Subcutaneous adipose tissue (tissue), 4 donors: ENCODE measurements around the gene CAMTA1. TPM values are rescaled to one million over a fixed set of nuclear protein-coding genes. Genes with fewer than 3 reads are reported as not detected.

ENCODE experiments used
- total RNA-seq, 4 donors: library from RNA; depleted of rRNA; stranded (reverse); fragments of >200 nt; gene quantifications; one replicate each; pipeline ENCODE4 v1.1.0, GENCODE V29; 2016
- TF ChIP-seq, protein P1 (sequence below): fragments of 450-650 bp; IDR thresholded peaks from one replicate; pipeline ENCODE4 v1.5.1; 2016; ENCODE audit warnings: low read depth, mild to moderate bottlenecking, control low read depth, antibody characterized with exemption, moderate library complexity

The CAMTA1 gene
- total RNA-seq, 4 donors from 2014 or later = 58.6 to 82.5 (median 78.0) TPM

- TF ChIP-seq, protein P1, sequence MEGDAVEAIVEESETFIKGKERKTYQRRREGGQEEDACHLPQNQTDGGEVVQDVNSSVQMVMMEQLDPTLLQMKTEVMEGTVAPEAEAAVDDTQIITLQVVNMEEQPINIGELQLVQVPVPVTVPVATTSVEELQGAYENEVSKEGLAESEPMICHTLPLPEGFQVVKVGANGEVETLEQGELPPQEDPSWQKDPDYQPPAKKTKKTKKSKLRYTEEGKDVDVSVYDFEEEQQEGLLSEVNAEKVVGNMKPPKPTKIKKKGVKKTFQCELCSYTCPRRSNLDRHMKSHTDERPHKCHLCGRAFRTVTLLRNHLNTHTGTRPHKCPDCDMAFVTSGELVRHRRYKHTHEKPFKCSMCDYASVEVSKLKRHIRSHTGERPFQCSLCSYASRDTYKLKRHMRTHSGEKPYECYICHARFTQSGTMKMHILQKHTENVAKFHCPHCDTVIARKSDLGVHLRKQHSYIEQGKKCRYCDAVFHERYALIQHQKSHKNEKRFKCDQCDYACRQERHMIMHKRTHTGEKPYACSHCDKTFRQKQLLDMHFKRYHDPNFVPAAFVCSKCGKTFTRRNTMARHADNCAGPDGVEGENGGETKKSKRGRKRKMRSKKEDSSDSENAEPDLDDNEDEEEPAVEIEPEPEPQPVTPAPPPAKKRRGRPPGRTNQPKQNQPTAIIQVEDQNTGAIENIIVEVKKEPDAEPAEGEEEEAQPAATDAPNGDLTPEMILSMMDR = no peak
Measured at GRCh38 chr1:6848816-6849215, 63.6 kb downstream of the CAMTA1 start.

GRCh38 chr1:6850537-6850936 is 65.3 kb downstream of the CAMTA1 start:
- TF ChIP-seq, protein P1 = no peak

DNA sequence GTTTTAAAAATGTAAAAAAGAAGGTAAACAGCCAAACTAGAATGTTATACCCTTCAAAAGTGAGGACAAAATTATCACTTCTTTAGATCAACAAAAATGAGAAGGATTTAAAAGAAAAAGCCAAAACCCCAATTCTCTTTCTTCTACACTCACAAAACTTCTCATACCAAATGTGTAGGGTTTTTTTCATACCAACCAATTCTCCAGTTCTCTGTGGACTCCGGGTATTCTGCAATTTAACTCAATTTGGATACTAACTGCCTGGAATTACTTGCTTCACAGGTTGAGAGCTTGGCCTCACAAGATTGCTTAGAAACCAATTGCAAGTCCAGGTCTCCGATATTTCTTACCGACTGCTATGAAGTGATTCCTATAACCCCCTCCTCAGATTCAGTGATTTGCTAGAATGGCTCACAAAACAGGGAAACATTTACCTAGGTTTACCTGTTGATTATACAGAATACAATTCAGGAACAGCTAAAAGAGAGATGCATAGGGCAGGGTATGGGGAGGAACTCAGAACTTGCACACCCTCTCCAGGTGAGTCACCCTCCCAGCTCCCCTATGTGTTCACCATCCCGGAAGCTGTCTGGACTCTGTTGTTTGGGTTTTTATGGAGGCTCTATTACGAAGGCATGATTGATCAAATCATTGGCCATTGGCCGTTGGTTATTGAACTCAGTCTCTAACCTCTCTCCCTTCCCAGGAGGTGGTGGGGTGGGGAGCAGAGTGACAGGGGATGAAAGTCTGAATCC is 67.1 kb downstream of the CAMTA1 start:
- TF ChIP-seq, protein P1 = no peak

DNA sequence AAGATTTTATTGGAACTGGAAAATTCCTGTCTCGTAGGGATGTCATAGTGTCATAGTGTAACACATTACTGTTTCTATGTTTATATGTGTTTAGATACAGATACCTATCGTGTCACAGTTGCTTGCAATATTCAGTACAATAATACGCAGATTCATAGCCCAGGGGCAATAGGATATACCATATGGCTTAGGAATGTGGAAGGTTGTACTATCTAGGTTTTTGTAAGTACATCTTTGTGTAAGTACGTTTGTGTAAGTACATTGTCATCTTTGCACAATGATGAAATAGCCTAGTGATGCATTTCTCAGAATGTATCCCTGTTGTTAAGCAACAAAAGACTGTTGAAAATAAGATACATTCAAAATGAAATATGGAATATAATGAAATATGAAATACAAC is 68.9 kb downstream of the CAMTA1 start:
- TF ChIP-seq, protein P1 = no peak

DNA sequence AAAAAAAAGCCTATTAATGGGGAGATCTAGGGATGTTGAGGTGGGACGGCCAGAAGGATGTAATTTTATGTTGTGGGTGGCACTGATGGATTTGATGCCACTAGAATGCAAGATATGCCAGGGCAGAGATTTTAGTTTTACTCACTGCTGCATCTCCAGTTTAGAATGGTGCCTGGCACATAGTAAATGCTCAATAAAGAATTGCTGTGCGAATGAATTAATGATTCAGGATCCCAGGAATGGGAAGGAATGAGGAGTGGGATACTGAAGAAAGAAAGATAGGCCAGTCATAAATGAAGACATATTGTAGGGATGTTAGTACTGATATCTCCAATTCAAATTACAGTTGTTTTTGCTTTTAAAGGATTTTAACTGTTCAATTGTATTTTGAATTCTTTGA is 72.6 kb downstream of the CAMTA1 start:
- TF ChIP-seq, protein P1 = no peak

DNA sequence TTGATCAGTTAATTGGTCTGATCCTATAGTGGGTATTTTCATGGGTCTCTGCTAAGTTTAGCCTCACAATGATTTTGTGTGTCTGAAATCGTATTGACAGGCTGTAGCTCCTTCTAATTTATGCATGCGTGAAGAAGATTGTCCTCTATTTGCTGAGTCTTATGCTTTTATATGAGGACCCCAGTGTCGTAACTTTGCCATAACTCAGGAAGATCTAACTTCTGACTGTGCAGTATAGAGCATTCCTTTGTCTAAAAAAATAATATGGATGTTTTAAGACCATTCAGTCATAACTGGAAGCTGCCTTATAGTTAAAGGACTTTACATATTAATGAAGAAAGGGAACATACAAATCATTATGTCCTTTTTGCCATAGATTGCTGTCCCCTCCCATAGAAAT is 73.3 kb downstream of the CAMTA1 start:
- TF ChIP-seq, protein P1 = no peak

DNA sequence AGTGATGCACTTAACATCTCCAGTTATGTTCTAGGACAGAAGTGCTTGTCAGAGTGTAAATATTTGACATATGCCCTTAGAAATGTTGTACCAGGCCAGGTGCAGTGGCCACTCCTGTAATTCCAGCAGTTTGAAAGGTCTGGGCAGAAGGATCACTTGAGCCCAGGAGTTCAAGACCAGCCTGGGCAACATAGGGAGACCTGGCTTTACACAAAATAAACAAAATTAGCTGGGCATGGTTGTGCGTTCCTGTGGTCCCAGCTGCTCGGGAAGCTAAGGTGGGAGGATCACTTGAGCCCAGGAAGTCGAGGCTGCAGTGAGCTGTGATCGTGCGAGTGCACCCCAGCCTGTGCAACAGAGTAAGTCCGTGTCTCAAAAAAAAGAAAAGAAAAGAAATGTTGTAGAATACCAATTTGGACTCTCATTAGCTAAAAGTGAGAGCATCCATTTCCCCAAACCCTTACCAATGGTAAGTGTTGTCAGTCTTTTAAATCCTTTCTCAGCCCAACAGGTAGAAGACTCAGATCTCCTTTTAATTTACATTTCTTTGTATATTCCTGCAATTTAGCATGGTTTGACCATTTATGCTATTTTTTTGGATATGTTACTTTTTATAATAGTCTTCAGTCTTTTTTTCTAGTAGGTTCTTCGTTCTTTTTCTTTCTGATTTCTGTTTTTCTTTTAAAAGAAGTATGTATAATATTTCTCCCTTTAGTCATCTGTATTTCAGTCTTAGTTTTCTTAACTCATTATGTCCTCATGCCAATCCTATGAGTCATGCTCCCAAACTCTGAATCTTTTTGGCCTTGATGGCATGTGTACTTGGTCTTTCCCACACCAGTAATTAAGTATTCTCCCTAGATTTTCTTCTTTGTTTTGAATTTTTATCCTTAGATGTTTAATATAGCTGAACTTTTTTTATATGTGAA is 74.4 kb downstream of the CAMTA1 start:
- TF ChIP-seq, protein P1 = no peak
